Measurements from ENCODE around the gene KPNA6. TPM values are rescaled to one million over a fixed set of nuclear protein-coding genes. Genes with fewer than 3 reads are reported as not detected.
A peak's percentile ranks its signal among the peaks of the same experiment; 100 is the strongest.

The KPNA6 gene
- total and polyA plus RNA-seq, 9 of the 15 experiments (the other 6 are each of a cell fraction or from before 2014, with no cell fraction given): 20.1 to 54.6 (median 32.2) TPM

- TF ChIP-seq RREB1 (CRISPR knock-in tag; IDR thresholded peaks at IDR 0.05) (0 out of 2 replicates have a peak, but pooled peaks have one; percentile 69), MLLT1 (IDR thresholded peaks at IDR 0.05) (peak in 1 of 2 experiments; percentile 50; a peak in 2 of 4 replicates), ZNF431 (CRISPR knock-in tag; IDR thresholded peaks at IDR 0.05) (0 out of 2 replicates have a peak, but pooled peaks have one; percentile 38), BRD9 (IDR thresholded peaks at IDR 0.05; ENCODE audit: low read depth, partially characterized antibody) (peak; percentile 26), ZNF511 (CRISPR knock-in tag; IDR thresholded peaks at IDR 0.05) (peak; percentile 90), ATF2 (CRISPR knock-in tag; IDR thresholded peaks at IDR 0.05) (no peak), BCOR (IDR thresholded peaks at IDR 0.05) (peak; percentile 56; the same call in 1 of the 2 replicates), E2F1 (CRISPR knock-in tag; IDR thresholded peaks at IDR 0.05) (peak; percentile 96), CTCF (IDR thresholded peaks at IDR 0.05 in 2 of 3, conservative IDR thresholded peaks at IDR 0.05 in 1 of 3; ENCODE audit: insufficient read depth in 2 of 3, low read depth in 1 of 3, low read length in 3 of 3) (0 out of 6 replicates have a peak, but pooled peaks of 2 of the 3 experiments have one; percentile 1 to 9), ZFX (CRISPR knock-in tag; IDR thresholded peaks at IDR 0.05) (peak; percentile 86), NBN (IDR thresholded peaks at IDR 0.05; ENCODE audit: low read depth) (0 out of 2 replicates have a peak, but pooled peaks have one; percentile 74), ZNF41 (CRISPR knock-in tag; conservative IDR thresholded peaks at IDR 0.05) (no peak), MAZ (CRISPR knock-in tag; conservative IDR thresholded peaks at IDR 0.05 in 1 of 2, IDR thresholded peaks at IDR 0.05 in 1 of 2) (peak; percentile 76 to 93), ZNF324 (CRISPR knock-in tag; IDR thresholded peaks at IDR 0.05) (0 out of 2 replicates have a peak, but pooled peaks have one; percentile 7)
Measured at GRCh38 chr1:32072622-32073298, 35.1 kb upstream of the KPNA6 start, which contains the start of gene TMEM39B (continued).
